IMR-90 (cell line): Measurements from ENCODE around the gene AGAP1. TPM values are rescaled to one million over a fixed set of nuclear protein-coding genes. Genes with fewer than 3 reads are reported as not detected.

Experiments used
- ATAC-seq: fragments of 200-7000 bp; cut with Tn5 transposase; 2 replicates; pipeline ENCODE4 v1.9.1; 2020; ENCODE audit warnings: low read depth, mild to moderate bottlenecking, moderate library complexity
- BruUV-seq: library from RNA; stranded (reverse); fragments of 400-500 nt; replicated peaks from 2 replicates; lab custom pipeline; 2021; lab: Mats Ljungman, UMichigan
- CTCF ChIA-PET: fragments of 300-600 bp; formaldehyde crosslinking; extraction: SDS; loops from one replicate; lab custom pipeline; 2021; ENCODE audit warnings: antibody characterized with exemption; lab: Yijun Ruan, JAX
- POLR2A ChIA-PET: fragments of 300-600 bp; sonication (Branson Sonifier 250); formaldehyde crosslinking; loops from one replicate; lab custom pipeline; 2022; ENCODE audit warnings: antibody characterized with exemption; ENCODE audit not compliant: unreplicated experiment; lab: Charles Lee
- DNase-seq: peaks from one replicate; pipeline ENCODE4 v3.0.0; 2013
- H2AFZ ChIP-seq: replicated peaks from 2 replicates; pipeline ENCODE3; 2013; ENCODE audit warnings: low read length, mild to moderate bottlenecking; ENCODE audit not compliant: poor library complexity
- H2AK5ac ChIP-seq: 2 replicates; pipeline ENCODE4 v1.6.1; 2013; ENCODE audit warnings: low read depth, low read length, inconsistent platforms
- H2AK9ac ChIP-seq: replicated peaks from 2 replicates; pipeline ENCODE3; 2013; ENCODE audit warnings: mild to moderate bottlenecking, low read depth, low read length, moderate library complexity; ENCODE audit not compliant: poor library complexity
- H2BK120ac ChIP-seq: 2 replicates; pipeline ENCODE4 v1.6.1; 2013; ENCODE audit warnings: low read depth, low read length, inconsistent platforms
- H2BK15ac ChIP-seq: 3 replicates; pipeline ENCODE4 v1.6.1; 2013; ENCODE audit warnings: low read depth, low read length, inconsistent platforms
- H2BK20ac ChIP-seq: 2 replicates; pipeline ENCODE4 v1.6.1; 2013; ENCODE audit warnings: low read depth, mild to moderate bottlenecking, inconsistent platforms, low read length, moderate library complexity
- H2BK5ac ChIP-seq: 2 replicates; pipeline ENCODE4 v1.6.1; 2013; ENCODE audit warnings: mild to moderate bottlenecking, low read depth, low read length, inconsistent platforms; ENCODE audit not compliant: poor library complexity, severe bottlenecking
- H3K14ac ChIP-seq: replicated peaks from 2 replicates; pipeline ENCODE4 v1.6.1; 2013; ENCODE audit warnings: low read depth, low read length, inconsistent platforms
- H3K18ac ChIP-seq: 2 replicates; pipeline ENCODE4 v1.6.1; 2013; ENCODE audit warnings: low read depth, low read length, control low read depth
- H3K23ac ChIP-seq: 2 replicates; pipeline ENCODE4 v1.6.1; 2013; ENCODE audit warnings: low read depth, low read length, inconsistent platforms
- H3K27ac ChIP-seq: 2 replicates; pipeline ENCODE4 v1.5.1; 2013; ENCODE audit warnings: mild to moderate bottlenecking, control low read depth, low read length; ENCODE audit not compliant: insufficient read depth
- H3K27me3 ChIP-seq: 2 replicates; pipeline ENCODE4 v1.6.1; 2013; ENCODE audit warnings: low read length; ENCODE audit not compliant: control insufficient read depth, insufficient read depth
- H3K36me3 ChIP-seq: 2 replicates; pipeline ENCODE4 v1.6.1; 2013; ENCODE audit warnings: low read length, mixed read lengths; ENCODE audit not compliant: control insufficient read depth, insufficient read depth
- H3K4ac ChIP-seq: 2 replicates; pipeline ENCODE4 v1.6.1; 2013; ENCODE audit warnings: low read depth, low read length, inconsistent platforms
- H3K4me1 ChIP-seq: 2 replicates; pipeline ENCODE4 v1.6.1; 2013; ENCODE audit warnings: low read length, mixed read lengths; ENCODE audit not compliant: control insufficient read depth, insufficient read depth
- H3K4me2 ChIP-seq: 2 replicates; pipeline ENCODE4 v1.6.1; 2013; ENCODE audit warnings: low read depth, mild to moderate bottlenecking, control low read depth, low read length, moderate library complexity
- H3K4me3 ChIP-seq: 2 replicates; pipeline ENCODE4 v1.5.1; 2013; ENCODE audit warnings: low read depth, mild to moderate bottlenecking, control low read depth, low read length, moderate library complexity; ENCODE audit not compliant: insufficient read depth
- H3K56ac ChIP-seq: 2 replicates; pipeline ENCODE4 v1.6.1; 2013; ENCODE audit warnings: low read length, inconsistent platforms; ENCODE audit not compliant: insufficient read depth; ENCODE audit errors: extremely low read depth
- H3K79me1 ChIP-seq, 2 experiments: 2 replicates each; pipeline ENCODE4 v1.6.1; 2013; ENCODE audit warnings: low read length in 2 of 2, inconsistent platforms in 1 of 2, low read depth in 1 of 2
- H3K9ac ChIP-seq: 2 replicates; pipeline ENCODE4 v1.6.1; 2013; ENCODE audit warnings: low read depth, low read length, control low read depth
- H3K9me1 ChIP-seq: 2 replicates; pipeline ENCODE4 v1.6.1; 2013; ENCODE audit warnings: low read length, inconsistent platforms; ENCODE audit not compliant: insufficient read depth
- H3K9me3 ChIP-seq: 2 replicates; pipeline ENCODE4 v1.6.1; 2013; ENCODE audit warnings: low read length; ENCODE audit not compliant: control insufficient read depth, insufficient read depth
- H4K20me1 ChIP-seq: 2 replicates; pipeline ENCODE4 v1.6.1; 2013; ENCODE audit warnings: low read length, inconsistent platforms; ENCODE audit not compliant: insufficient read depth
- H4K5ac ChIP-seq: 2 replicates; pipeline ENCODE4 v1.6.1; 2013; ENCODE audit warnings: mild to moderate bottlenecking, low read depth, low read length, control low read depth
- H4K8ac ChIP-seq, 2 experiments: 2 replicates each; pipeline ENCODE4 v1.6.1; 2013; ENCODE audit warnings: low read depth in 2 of 2, low read length in 2 of 2, control low read depth in 1 of 2, inconsistent platforms in 1 of 2
- H4K91ac ChIP-seq: 2 replicates; pipeline ENCODE4 v1.6.1; 2013; ENCODE audit warnings: low read depth, low read length, inconsistent platforms; ENCODE audit not compliant: insufficient read depth
- BHLHE40 ChIP-seq: fragments of 150-350 bp; IDR thresholded peaks from 2 replicates; pipeline ENCODE4 v1.6.1; 2016; ENCODE audit warnings: mild to moderate bottlenecking, low read depth, low read length
- CEBPB ChIP-seq: IDR thresholded peaks from 2 replicates; pipeline ENCODE4 v1.6.1; 2012; ENCODE audit warnings: low read depth, low read length, improper control_type of control experiment
- CHD1 ChIP-seq: IDR thresholded peaks from 2 replicates; pipeline ENCODE4 v1.6.1; 2012; ENCODE audit warnings: low read depth, low read length, improper control_type of control experiment
- CTCF ChIP-seq: conservative IDR thresholded peaks from 2 replicates; pipeline ENCODE4 v1.5.1; 2012; ENCODE audit warnings: mild to moderate bottlenecking, low read depth, low read length, improper control_type of control experiment
- ELK1 ChIP-seq: fragments of 150-350 bp; IDR thresholded peaks from 2 replicates; pipeline ENCODE4 v1.6.1; 2016; ENCODE audit warnings: low read depth, mild to moderate bottlenecking, low read length, moderate library complexity, borderline replicate concordance
- FOS ChIP-seq: fragments of 150-350 bp; IDR thresholded peaks from 2 replicates; pipeline ENCODE4 v1.6.1; 2016; ENCODE audit warnings: low read depth, low read length
- MAFK ChIP-seq: IDR thresholded peaks from 2 replicates; pipeline ENCODE4 v1.6.1; 2012; ENCODE audit warnings: low read depth, low read length, improper control_type of control experiment
- MAZ ChIP-seq: IDR thresholded peaks from 2 replicates; pipeline ENCODE4 v1.6.1; 2012; ENCODE audit warnings: low read depth, mild to moderate bottlenecking, low read length, improper control_type of control experiment, moderate library complexity, borderline replicate concordance
- MXI1 ChIP-seq: IDR thresholded peaks from 2 replicates; pipeline ENCODE4 v1.6.1; 2012; ENCODE audit warnings: low read depth, mild to moderate bottlenecking, low read length, moderate library complexity, borderline replicate concordance
- NFE2L2 ChIP-seq: fragments of 150-350 bp; IDR thresholded peaks from 2 replicates; pipeline ENCODE4 v1.6.1; 2016; ENCODE audit warnings: low read depth, mild to moderate bottlenecking, low read length
- POLR2A ChIP-seq: IDR thresholded peaks from 2 replicates; pipeline ENCODE4 v1.6.1; 2012; ENCODE audit warnings: mild to moderate bottlenecking, low read depth, low read length
- RAD21 ChIP-seq: IDR thresholded peaks from 2 replicates; pipeline ENCODE4 v1.6.1; 2012; ENCODE audit warnings: low read length, improper control_type of control experiment
- RCOR1 ChIP-seq: IDR thresholded peaks from 2 replicates; pipeline ENCODE4 v1.6.1; 2012; ENCODE audit warnings: mild to moderate bottlenecking, low read length, improper control_type of control experiment; ENCODE audit not compliant: insufficient replicate concordance
- RFX5 ChIP-seq: IDR thresholded peaks from 2 replicates; pipeline ENCODE4 v1.8.0; 2012; ENCODE audit warnings: low read depth, mild to moderate bottlenecking, low read length, moderate library complexity
- SMC3 ChIP-seq: fragments of 150-350 bp; IDR thresholded peaks from 2 replicates; pipeline ENCODE4 v1.6.1; 2016; ENCODE audit warnings: low read depth, mild to moderate bottlenecking, antibody characterized with exemption, low read length, moderate library complexity
- USF2 ChIP-seq: fragments of 150-350 bp; IDR thresholded peaks from 2 replicates; pipeline ENCODE4 v1.6.1; 2017; ENCODE audit warnings: mild to moderate bottlenecking, antibody characterized with exemption, low read length, low read depth
- WGBS, 2 experiments: methylation state at CpG; one replicate each; pipeline versions ENCODE4 v1.1.5 to v1.1.7; 2013; ENCODE audit warnings: missing lambda C conversion rate in 2 of 2; ENCODE audit not compliant: insufficient read length in 1 of 2; ENCODE audit errors: extremely low coverage in 2 of 2; 5-methylcytosine and 5-hydroxymethylcytosine counted together
- dilution Hi-C: fragments of 300-500 bp; cut with HindIII; formaldehyde crosslinking; loops from one replicate; pipeline ENCODE4 v1.14.3; 2018; ENCODE audit warnings: low sequenced_read_pairs; ENCODE audit not compliant: unreplicated experiment
- in situ Hi-C: fragments of 300-500 bp; cut with MboI; formaldehyde crosslinking; loops from 3 replicates; pipeline ENCODE4 v1.14.3; 2019; ENCODE audit warnings: low sequenced_read_pairs, inconsistent platforms, mixed read lengths
- intact Hi-C: fragments of 100-400 bp; cut with micrococcal nuclease; formaldehyde crosslinking; loops from 2 replicates; pipeline ENCODE4 v1.10.0; 2022
- polyA plus RNA-seq, 3 experiments: library from polyadenylated mRNA; depleted of rRNA; stranded (reverse); fragments of >200 nt; gene quantifications; 2 replicates each; pipeline ENCODE4 v1.2.3, GENCODE V29; 2012; ENCODE audit warnings: low replicate concordance in 1 of 3
- total RNA-seq: library from RNA; depleted of rRNA; stranded (reverse); fragments of >200 nt; gene quantifications from 2 replicates; pipeline ENCODE4 v1.2.3, GENCODE V29; 2012

AGAP1 gene
- total and polyA plus RNA-seq, 2 of the 4 experiments (the other 2 are of a cell fraction): 15.1 to 16.4 TPM

GRCh38 chr2:235535423-235536130 lies 41.7 kb downstream of the AGAP1 start:
- H2BK5ac ChIP-seq: no peak overlapping the region
- H3K4ac ChIP-seq: no peak overlapping the region
- DNase-seq: no peak
- H3K36me3 ChIP-seq: no peaks in the 10 kb centered on the region
- H2BK20ac ChIP-seq: no peak overlapping the region
- in situ Hi-C loops (no loop called here), intact Hi-C loops (no loop called here), dilution Hi-C loops (no loop called here)
- no peak overlapping the region for H3K4me3 ChIP-seq
- no peaks in the 10 kb centered on the region for H3K4me1 ChIP-seq
- BruUV-seq: no TSS peak
- ChIA-PET POLR2A (no interaction called here), CTCF (no interaction called here)
- no peak overlapping the region for H3K23ac ChIP-seq
- H3K18ac ChIP-seq: no peak overlapping the region
- no peak overlapping the region for H3K56ac ChIP-seq
- TF ChIP-seq BHLHE40: no peak
- TF ChIP-seq POLR2A: no peak
- TF ChIP-seq SMC3: no peak
- TF ChIP-seq CHD1: no peak
- TF ChIP-seq MXI1: no peak
- TF ChIP-seq CEBPB: no peak
- TF ChIP-seq ELK1: no peak
- no peak for TF ChIP-seq FOS
- TF ChIP-seq RAD21: no peak
- no peak for TF ChIP-seq RCOR1
- TF ChIP-seq USF2: no peak
- TF ChIP-seq MAFK: no peak
- no peak for TF ChIP-seq RFX5
- TF ChIP-seq MAZ: no peak
- no peak for TF ChIP-seq CTCF
- TF ChIP-seq NFE2L2: no peak
- no peak overlapping the region for H3K27ac ChIP-seq
- no peaks in the 10 kb centered on the region for H3K9me3 ChIP-seq
- H3K4me2 ChIP-seq: no peak overlapping the region
- no peak overlapping the region for H4K8ac ChIP-seq
- no peak overlapping the region for H2BK120ac ChIP-seq
- no peak overlapping the region for H2AK5ac ChIP-seq
- H3K9ac ChIP-seq: no peak overlapping the region
- H4K20me1 ChIP-seq: peaks cover 74% of the 10 kb centered on the region
- peaks cover 4% of the 10 kb centered on the region for H3K9me1 ChIP-seq
- no peak overlapping the region for H2AK9ac ChIP-seq
- no peak overlapping the region for H4K91ac ChIP-seq
- H3K27me3 ChIP-seq: no peaks in the 10 kb centered on the region
- no peak overlapping the region for H2BK15ac ChIP-seq
- WGBS, 2 experiments: 100% methylated on average over 11 of the region's 25 CpGs; no CpG with 5 or more reads in 1 of the 2 experiments
- ATAC-seq: no peak
- no peak overlapping the region for H4K5ac ChIP-seq
- peaks cover 24 to 59% of the 10 kb centered on the region in 2 experiments for H3K79me1 ChIP-seq
- H3K14ac ChIP-seq: no peak overlapping the region
- H2AFZ ChIP-seq: no peak overlapping the region
